ENCODE data around the gene GUCY1A2.
"Not testable (repeated sequence)": the region's sequence is repeated elsewhere in the genome, so short reads cannot be mapped to it uniquely, and the experiment has no call there.

Gene GUCY1A2

DNA sequence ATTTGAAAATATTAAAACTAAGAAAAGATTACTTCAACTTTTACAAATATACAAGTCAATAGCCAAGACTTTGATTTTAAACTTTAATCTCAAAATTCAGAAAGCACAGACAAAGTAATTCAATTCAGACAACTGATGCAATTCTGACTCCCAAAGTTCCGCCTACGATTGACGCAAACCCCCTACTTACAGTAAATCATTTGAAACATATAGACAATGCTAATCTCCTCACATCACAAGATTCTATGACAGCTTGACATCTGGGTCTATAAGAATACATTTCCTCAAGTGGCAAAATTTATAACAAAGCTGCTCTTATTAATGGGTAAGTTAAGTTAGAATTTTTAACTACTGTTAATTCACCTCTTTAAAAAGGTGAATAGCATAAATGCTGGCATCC, 75.2 kb downstream of the GUCY1A2 start:
- DNase-seq (ENCODE audit: low read depth), result no peak

DNA sequence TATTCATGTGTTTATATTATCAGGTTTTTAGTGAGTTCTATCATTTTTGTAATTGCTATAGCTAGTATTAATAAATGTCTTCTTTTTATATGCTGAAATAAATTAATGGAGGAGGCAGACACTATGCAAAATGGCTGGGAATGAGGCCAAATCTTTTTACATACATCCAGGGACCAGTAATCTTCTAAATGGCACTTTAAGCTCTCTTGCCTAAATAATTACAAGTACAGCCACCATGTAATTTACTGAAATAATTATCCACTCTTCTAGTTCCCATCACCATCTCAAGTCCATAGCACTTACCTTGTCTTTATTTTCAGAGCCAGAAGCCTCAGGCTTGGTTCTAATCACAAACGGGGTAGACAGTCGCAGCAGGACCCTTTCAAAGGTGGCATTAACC, 79.1 kb downstream of the GUCY1A2 start:
- no peak for DNase-seq (ENCODE audit: low read depth)

DNA sequence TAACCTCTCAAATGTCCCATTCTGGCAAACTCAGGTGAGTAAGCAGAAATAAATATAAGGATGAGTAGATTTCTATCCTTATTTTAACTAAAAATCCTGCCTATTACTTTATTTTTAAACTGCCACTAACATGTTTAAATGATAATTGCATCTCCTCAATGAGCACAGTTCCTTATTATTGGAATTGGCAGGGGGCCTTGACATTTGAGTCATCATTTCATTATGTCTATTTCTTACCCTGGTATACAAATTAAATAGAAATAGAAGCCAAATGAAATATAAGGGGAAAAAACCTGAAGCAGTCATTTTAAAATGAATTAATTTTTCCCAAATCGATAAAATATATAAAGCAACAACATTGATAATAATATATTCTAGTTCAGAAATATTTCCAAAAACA, 81.2 kb downstream of the GUCY1A2 start:
- DNase-seq (ENCODE audit: low read depth), result no peak

DNA sequence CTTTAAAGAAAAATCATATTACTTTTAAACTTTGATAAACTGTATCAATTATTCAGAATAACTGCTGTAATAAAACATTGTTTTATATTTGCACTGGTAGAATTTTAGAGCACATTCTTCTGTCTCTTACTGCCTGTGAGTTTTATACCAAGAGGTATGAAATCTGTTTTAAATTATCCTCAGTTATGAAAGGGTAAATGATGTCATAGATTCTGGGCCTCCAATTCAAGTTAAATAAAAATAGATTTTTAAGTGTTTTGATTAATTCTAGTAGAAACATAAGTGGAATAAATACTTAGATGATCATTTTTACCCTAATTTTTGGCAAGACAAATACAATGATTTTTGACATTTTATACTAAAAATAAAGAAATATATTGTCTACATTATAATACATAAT, 93.0 kb downstream of the GUCY1A2 start:
- no peak for DNase-seq (ENCODE audit: low read depth)

DNA sequence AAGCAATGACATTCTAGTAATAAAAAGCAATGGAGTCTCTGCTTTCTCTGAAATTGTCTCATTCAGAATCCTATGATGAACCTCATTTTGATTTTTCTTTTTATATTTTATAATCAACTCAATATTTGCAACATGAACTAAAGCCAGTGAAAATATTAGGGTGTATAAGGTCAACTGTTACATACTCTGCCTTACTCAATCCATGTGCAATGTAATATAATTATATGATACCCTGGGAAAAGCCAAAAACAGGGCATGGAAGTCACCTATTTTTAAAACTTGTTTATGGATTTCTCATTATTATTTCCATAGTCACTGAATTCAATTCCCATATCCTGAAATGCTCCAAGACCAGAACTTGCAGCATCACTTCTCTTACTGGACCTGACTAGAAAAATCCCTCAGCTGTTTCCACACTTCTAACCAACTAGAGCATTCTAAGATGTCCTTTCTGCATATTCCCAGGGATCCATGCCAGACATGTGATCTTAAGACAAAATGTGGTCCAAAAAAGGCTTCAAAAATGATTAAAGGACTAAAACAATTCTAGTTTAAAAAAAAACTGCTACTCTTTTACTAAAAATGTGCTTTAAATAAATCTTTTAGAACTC, 97.3 kb downstream of the GUCY1A2 start:
- DNase-seq (ENCODE audit: low read depth), result no peak

DNA sequence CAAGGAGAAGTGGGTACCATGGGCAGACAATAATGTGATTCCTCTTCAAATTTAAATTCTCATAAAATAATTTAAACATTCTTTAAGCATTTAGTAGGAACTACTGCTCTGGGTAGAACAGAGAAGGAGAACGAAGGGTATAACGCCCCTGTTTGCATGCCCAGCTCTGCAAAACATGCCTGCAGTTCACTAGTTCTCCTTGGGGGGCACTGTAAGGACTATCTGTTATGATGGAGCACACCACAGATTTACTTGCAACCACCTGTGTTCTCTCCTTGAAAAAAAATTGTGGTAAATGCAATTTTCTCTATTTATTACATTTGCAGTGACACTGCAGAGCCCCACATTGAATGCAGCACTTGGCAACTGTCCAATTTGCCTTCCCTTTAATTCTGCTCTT, 100.3 kb downstream of the GUCY1A2 start:
- DNase-seq (ENCODE audit: low read depth), result no peak

DNA sequence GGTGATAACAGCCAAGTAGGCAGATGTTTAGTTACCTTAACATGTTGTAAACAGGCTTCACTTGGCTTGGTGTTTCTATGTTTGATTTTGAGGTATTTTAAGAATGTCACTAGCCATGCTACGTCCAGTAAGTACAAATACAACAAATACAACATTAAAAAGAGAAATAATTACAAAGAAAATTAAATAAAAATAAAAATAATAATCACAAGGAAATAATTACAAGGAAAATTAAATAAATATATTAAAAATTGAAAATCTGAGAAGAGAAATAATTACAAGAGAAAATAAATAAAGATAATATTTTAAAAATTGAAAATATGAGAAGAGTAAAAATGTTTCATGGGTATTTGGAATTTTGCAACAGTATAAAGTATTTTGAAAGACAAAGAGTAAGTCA, 103.9 kb downstream of the GUCY1A2 start:
- DNase-seq (ENCODE audit: low read depth), result no peak

DNA sequence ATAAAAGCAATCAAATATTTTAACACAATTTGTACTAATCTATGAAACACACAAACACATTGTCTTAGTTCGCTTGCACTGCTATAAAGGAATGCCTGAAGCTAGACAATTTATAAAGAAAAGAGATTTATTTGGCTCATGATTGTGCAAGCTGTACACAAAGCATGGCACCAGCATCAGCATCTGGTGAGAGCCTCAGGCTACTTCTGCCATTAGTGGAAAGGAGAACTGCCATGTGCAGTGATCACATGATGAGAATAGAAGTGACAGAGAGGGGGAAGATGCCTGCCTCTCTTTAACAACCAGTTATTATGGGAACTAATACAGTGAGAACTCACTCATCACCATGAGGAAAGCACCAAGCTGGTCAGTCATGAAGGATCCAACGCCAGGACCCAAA, 105.1 kb downstream of the GUCY1A2 start:
- DNase-seq (ENCODE audit: low read depth), result no peak

DNA sequence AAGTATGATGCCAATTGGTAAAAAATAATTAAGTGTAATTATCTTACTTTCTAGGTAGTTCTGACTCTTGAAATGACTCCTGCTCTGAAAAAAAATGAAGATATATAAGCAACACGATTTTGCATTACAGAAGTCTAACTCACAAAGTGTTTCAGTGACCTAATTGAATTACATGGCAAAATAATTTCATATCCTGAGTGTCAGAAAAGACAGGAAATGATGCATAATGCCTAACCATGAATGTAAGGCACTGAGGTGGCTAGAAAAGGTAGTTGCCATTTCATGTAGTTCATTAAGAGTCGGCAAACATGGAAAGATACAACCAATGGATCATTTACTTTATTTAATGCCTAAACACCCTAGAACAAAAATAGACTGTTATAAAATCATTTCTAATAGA, 113.5 kb downstream of the GUCY1A2 start:
- no peak for DNase-seq (ENCODE audit: low read depth)

DNA sequence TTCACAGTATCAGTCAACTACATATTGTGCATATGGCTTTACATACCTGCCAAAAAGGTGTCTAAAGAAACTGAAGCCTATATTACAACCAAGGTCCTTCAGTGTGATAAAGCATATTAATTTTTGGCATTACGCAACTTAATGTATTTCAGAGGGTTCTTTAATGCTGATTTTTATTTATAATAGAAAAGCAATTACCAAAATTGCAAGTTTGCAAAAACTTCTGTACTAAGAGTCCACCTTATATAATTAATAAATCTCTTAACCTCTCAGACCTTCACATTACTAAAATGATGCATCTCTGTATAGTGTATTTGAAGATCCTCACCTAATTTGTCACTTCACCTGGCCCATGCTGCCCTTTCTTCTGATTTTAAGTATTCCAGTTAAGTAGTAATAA, 128.6 kb downstream of the GUCY1A2 start:
- no peak for DNase-seq (ENCODE audit: low read depth)

DNA sequence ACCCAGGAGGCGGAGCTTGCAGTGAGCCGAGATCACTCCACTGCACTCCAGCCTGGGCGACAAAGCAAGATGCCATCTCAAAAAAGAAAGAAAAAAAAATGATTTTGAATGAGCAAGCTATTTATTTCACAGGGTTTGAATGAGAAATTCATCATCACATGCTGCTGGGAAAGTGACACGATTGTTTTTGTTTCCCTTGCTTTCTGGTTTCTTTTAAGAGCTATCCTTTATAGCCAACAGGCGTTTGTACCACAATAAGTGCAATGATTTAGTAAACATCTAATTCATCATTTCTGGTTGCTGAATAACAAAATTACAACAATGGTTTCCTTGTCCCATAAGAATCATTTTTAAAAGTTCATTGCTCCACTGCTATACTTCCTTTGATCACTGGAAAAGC, 129.9 kb downstream of the GUCY1A2 start:
- DNase-seq (ENCODE audit: low read depth), result no peak

DNA sequence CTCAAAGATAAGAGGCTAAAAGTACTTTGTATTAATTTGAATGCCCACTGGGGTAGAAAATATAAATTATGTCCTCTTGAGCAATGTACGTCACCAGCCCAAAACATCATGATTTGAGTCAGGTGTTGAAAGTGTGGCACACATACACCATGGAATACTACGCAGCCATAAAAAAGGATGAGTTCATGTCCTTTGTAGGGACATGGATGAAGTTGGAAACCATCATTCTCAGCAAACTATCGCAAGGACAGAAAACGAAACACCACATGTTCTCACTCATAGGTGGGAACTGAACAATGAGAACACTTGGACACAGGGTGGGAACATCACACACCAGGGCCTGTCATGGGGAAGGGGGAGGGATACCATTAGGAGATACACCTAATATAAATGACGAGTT, 134.6 kb downstream of the GUCY1A2 start:
- not testable (repeated sequence) for DNase-seq (ENCODE audit: low read depth)

DNA sequence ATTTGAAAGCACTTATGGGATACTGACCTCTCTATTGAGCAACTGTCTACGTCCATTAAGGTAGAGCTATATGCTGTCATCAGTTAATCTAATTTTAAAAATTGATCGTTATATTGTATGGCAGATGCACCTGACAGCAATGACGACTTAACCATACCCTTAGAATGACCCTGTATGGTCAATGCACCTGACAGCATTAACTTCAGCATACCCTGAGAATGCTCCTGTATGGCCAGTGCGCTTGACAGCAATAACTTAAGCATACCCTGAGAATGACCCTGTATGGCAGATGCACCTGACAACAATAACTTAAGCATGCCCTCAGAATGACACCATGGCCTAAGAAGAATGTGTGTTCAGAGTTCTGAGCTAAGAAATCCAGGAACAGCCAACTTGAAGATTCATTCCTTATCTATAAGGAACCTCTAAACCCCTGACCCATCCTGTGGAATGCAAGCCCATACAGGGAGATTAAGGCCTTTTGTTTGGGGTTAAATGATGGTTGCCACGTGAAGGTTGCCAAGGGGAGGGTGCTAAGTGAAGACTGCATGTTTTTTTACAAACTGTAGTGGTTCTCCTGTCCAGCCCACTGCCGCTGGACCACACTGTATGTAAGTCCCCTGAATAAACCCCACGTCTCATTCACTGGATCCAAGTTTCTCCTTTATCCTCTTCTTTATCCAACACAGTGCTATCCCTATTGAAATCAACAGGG, 138.3 kb downstream of the GUCY1A2 start:
- no peak for DNase-seq (ENCODE audit: low read depth)

DNA sequence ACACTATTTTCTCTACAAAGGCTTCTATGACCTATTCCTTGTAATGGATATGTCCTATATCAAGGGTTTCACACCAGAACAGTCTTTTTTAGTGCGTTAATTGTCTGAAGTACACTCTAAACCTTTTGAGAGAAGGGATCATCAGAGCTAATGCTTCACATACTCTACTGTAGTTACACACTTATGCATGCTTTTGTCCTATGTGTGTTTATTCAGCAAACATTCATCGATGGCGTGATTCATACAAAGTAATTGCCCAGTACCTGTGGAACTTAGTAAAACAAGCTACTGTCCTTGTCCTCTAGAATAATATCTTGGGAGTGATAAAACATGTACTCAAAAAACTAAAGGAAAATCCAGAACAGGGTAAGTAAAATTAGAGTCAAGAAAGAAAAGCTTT, 139.2 kb downstream of the GUCY1A2 start:
- no peak for DNase-seq (ENCODE audit: low read depth)

DNA sequence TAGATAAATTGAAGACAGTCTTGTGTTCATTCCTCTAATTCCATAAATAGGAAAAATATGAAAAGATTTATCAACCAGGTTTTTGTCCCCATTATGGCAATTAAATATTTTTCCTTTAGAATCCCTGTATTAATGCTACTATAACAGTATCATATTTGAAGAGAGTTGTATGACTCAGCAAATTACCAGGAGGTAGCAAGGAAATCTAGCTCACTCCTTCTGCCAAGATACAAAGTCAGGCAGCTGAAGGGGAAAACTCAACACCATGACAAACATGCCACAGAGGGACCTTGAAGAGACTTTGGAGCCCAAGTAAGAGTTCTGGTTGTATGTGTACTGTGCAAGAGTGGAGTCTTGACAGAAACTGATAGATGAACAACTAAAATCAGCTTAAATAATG, 143.3 kb downstream of the GUCY1A2 start:
- no peak for DNase-seq (ENCODE audit: low read depth)

DNA sequence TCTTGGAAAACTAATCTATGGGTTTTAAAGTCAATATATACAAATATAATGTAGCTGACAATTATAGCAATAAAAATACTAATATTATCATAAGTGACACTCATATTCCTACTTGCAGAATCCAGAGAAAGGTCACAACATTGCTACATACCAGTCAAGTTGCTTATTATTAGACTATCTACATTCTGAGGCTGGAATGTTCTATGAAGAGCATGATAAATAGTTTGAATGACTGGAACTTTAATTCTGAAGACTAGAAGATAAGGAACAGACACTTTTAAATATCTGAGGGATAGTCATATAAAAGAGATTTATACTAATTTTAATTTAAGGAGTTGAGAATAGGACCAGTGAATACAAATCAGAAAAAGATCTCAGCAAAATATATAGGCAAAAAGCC, 146.0 kb downstream of the GUCY1A2 start:
- no peak for DNase-seq (ENCODE audit: low read depth)

DNA sequence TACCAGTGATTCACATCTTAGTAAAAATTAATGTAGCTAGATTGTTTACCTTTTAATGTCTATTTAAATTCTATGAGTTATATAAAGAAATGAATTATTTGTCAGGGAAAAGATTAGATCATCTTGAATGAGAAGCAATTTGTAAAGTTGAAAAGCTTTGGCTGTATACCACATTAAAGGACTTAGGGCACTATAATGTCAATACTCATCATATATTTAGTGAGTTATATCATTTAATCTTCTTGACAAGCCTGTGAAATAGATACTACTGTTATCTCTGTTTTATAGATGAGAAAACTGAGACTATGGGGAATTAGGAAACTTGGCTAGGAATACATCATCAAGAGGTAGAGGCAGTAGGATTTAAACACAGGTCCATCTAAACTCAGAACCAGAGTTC, 160.1 kb downstream of the GUCY1A2 start:
- DNase-seq (ENCODE audit: low read depth), result no peak

DNA sequence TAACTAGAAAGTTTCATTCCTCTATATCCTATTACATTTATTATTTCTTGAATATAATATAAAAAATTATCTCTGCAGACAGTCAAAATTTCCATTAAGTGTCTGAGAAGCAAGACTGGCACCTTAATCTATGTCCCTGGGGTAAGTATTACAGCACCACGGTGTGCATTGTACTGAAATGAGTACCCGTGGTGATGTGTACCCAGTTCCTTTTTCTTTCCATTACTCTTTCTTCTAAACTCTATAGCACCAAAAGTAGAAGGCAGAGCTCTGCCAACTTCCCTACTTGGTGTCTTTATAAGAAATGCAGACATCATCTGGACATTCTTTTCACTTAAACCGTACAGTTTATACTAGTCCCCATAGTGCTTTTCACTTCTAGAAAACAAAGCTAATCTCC, 161.7 kb downstream of the GUCY1A2 start:
- DNase-seq (ENCODE audit: low read depth), result no peak

DNA sequence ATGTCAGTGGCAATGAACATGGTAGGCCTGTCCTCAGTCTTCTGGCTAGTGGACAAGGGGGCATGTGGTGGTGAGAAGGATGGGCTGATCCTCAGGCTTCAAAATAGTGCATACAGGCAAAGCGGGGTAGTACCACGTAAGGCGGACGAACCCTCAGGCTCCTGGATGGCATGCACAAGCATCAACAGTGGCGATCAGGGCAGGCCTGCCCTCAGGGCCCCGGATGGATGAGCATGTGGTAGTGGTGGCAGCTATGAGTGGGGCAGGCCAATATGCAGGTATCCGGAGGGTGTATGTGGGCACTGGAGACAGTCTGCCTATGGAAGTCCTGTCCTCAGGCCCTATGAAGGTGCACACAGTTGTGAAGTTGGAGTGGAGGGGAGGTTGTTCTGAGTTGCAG, 163.8 kb downstream of the GUCY1A2 start:
- no peak for DNase-seq (ENCODE audit: low read depth)

DNA sequence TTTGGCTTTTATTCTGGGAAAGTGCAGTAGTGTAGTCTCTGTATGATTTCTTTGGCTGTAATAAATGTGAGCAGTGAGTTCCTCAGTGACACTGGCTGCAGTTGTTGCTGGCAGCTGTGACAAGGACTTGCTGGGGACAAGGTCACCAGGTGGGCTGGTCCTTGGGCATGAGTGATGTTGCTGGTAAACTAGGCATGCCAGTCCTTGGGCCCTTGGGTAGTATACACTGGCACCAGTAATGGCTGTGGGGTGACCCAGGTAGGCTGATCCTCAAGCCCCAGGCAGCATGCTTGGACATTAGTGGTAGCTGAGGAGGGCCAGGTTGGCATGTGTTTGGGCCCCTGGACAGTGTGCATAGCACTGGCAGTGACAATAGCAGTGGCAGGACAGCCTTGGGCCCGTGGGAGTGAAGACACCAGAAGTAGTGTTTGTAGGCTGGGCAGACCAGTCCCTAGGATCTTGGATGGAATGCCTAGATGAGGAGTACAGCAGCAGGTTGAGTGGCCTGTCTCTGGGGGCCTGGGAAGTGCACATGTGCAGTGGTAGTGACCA, 164.3 kb downstream of the GUCY1A2 start:
- no peak for DNase-seq (ENCODE audit: low read depth)

DNA sequence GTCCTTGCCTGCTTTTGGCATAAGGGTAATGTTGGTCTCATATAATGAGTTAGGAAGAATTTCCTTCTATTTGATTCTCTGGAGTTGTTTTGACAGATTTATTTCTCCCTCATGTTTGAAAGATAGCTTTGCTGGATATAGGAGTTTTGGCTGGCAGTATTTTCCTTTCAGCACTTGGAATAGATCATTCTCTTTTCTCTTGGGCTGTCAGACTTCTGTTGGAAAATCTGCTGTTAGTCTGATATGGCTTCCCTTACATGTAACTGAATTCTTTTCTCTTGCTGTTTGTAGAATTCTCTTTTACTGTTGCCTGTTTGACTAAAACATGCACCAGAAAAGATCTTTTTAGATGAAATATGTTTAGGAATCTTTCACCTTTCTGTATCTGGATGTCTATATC, 165.5 kb downstream of the GUCY1A2 start:
- no peak for DNase-seq (ENCODE audit: low read depth)

DNA sequence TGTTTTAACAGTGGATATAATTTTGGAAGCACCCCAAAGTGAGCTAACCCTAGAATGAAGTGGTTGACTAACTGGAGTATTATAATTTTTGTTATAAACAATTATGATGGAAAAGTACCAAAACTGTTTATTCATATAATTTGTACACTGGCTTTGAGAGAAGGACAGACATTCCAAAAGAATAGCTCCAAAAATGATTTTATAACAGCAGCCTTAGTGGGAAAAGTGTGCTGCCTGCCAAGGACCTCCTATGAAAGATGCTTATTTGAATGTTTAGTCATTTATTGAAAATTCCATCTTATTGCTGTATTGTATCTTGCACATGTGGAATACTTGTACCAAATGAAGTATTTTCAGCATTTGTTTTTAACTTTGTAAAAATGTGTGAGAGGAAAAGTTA, 169.8 kb downstream of the GUCY1A2 start:
- no peak for DNase-seq (ENCODE audit: low read depth)

DNA sequence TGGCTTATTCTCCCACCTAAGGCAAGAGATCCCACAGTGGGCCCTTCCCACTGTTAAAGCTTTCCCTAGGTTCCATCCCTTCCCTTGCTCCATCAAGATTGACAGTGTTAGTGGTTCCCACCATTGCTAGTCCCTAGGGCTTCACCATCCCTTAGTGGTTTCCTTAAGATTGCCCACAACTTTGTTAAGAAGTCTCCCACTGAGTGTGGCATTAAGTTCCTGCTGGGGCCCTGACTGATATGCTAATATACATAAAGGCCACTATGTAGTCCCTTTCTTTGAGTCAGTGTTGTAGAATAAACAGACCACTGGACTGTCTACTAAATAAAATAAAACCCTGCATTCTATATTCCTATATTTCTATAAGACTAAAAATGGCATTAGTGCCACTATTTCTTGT, 176.1 kb downstream of the GUCY1A2 start:
- DNase-seq (ENCODE audit: low read depth), result no peak

DNA sequence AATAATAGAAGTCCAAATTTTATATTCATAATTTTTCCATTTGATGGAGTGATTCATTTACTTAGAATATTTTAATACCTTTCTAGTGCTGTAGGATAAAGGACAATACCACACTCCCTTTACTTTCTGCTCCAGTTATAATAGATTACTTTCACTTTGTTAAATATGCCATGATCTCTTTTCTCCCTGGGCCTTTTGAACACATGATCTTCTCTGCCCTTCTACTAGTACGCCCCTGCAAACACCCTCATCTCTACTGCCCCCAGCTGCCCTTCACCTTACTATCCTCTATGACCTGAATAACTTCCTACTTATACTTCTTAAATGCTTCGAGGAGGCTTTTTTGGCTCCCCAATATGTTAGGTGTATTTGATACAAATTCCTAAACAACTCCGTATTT, 177.3 kb downstream of the GUCY1A2 start:
- DNase-seq (ENCODE audit: low read depth), result no peak

Measured in stimulated activated CD8-positive, alpha-beta memory T cell treated with anti-CD3 and anti-CD28 coated beads, Interleukin-4, amount 100 ng/mL, for 24 hours (primary cell).